AG08395 (cell line): Measurements from ENCODE around the gene ADH7.
"Not testable (repeated sequence)": the region's sequence is repeated elsewhere in the genome, so short reads cannot be mapped to it uniquely, and the experiment has no call there.

Source experiments
- DNase-seq: peaks from one replicate; pipeline ENCODE4 v3.0.0; 2012; ENCODE audit warnings: mixed read lengths, low spot score

The ADH7 gene

GRCh38 chr4:99415762-99416161 is 19.4 kb downstream of the ADH7 start:
- DNase-seq, result not testable (repeated sequence)

GRCh38 chr4:99414902-99415301 is 20.2 kb downstream of the ADH7 start:
- not testable (repeated sequence) for DNase-seq

DNA sequence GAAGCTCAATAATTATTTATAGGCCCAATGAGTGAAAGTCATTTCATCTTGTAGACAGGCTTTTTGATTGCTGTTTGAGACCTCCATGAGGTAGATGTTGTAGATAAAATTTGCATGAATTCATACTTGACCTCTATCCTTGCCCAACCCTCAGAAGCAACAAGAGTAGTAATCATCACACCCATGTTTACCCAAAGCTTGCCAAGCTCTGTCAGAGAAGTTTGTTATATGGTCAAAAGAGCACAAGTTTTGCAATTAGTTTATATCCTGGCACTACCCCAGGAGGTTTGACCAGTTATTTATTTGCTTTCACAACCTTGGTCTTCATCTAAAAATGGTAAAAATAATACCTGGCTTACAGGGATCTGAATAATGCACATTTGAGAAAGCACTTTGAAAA is 20.7 kb downstream of the ADH7 start:
- DNase-seq, result no peak

DNA sequence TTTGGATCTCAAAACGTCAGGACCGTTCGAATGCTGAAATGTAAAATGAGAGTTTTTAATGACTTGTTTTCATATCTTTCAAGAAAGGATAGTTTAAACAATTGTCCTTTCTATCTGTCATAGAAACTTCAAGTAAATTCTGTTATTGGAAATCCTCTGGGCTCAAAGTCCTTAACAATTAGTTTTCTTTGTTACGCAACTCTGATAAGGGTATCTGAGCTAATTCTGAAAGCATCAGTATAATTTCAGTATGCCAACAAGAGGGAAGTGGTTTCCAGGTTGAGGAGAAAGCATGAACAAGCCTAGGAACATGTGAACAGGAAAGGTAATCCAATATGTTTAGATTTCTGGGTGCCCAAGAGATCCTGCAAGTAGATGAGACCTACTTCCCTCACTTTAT is 22.0 kb downstream of the ADH7 start:
- DNase-seq, result no peak

- no peak for DNase-seq
Observed at GRCh38 chr4:99411041-99411440, 24.1 kb downstream of the ADH7 start.

- DNase-seq, result no peak
Observed at GRCh38 chr4:99410075-99410474, 25.1 kb downstream of the ADH7 start.

DNA sequence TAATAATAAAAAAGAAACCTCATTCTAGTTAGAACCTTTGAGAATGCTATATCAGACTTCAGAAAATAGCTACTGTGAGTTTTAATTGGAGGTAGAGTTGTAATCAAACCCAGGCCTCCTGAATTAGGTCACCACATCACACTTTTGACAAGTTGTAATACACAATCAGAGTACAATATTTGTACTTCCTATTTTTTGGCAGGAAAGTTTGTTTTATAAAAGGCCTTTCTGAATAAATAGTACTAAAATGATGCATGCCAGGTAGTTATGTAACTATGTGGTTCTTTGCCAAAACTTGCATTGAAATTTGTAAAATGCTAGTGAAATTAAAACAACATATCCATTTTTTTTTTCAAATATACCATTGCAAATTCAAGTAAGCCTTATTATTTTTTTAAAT is 26.8 kb downstream of the ADH7 start:
- no peak for DNase-seq

DNA sequence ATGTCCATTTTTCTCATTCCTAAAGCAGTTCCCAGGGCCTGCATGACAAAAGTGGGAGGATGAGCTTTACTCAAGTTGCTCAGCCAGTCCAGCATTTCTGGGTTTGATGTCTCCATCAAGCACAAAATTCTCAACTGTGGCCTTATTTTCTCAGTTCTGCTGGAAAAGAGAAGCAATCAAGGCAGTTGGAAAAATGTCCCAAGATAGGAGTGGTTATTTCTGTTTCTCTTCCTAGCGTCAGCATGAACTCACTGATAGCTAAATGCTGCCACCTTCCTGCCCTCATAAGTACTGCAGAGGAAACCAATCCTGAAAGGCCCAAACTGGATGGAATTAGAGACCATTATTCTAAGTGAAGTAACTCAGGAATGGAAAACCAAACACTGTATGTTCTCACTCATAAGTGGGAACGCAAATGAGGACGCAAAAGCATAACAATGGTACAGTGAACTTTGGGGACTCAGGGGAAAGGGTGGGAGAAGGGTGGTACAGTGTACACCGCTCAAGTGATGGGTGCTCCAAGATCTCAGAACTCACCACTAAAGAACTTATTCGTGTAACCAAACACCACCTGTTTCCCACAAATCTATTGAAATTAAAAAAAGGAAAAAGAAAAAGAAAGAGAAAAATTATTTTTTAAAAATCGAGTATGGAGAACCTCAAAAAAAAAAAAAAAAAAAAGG is 29.6 kb downstream of the ADH7 start:
- peak; percentile 58 for DNase-seq

- peak; percentile 87 for DNase-seq
Observed at GRCh38 chr4:99404595-99405287, 30.4 kb downstream of the ADH7 start.

DNA sequence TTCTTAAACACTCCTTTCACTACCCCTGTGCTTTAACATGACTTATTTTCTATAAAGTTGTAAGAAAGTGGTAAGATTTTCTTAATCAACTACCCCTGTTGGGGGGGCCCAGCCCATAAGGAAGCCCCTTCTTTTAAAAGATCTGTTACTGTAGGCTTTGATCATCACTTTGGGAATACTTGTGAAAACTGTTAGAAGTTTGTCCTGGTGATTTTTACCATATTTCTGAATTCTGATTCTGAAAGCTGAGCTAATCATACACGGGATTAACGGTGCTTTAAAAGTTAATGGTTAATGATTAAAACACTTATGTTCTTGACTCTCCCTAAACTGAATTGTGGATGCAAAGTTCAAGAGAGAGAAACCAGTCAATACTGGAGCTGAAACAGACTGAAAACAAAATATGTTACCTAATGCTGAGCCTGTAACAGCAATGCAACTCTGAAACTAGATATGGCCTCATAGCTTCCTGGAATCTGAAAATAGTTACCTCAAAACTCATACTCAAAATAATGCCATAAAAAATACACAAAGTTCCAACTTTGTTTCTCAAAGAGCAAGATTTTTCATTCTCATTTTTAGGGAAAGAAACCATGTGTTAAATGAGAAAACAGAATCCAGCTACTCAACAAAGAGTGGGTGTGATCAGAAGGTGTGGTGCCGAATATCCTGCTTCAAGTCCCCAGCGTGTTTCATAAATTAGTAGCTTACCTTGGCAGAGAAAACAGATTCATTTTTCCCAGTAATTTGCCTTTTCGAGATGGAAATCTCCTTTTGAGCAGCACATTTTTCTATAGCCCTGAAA is 31.6 kb downstream of the ADH7 start:
- DNase-seq, result no peak

DNA sequence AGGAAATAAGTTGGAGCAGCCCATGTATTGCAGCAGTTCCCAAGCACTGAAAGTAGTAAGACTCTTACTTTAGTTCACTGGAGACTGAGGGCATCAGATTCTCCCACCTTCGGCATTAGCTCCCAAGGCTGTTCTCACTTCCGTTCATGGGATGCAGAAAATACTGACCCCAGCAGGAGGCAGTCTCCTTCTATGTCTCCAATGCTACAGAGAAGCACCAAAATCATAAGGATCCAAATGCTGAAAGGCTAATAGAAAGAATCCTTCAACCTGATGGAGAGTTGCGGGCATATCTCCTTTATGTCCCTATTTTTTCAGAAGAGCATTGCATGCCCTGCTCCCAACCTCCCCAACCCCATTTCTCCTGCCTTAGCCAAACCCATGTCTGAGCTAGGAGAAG is 32.4 kb downstream of the ADH7 start:
- DNase-seq, result no peak

DNA sequence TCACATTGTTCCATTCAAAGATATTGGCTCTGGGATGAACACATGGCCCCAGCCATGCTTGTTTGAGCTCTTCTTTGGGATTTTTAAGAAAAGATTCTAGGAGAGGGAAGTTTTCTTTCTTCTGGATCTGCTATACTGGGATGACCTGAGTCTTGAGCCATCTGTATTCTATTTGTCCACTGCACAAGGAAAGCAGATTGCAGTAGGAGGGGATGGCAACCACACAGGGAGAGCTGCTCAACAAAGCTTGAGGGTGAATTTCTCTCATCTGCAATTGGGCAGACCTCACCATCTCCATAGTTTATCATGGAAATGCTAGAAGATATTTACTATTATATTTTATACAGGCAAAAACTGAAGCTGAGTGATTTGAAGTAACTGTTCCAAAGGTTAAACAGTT is 34.3 kb downstream of the ADH7 start:
- no peak for DNase-seq

GRCh38 chr4:99399017-99399416 is 36.1 kb downstream of the ADH7 start:
- DNase-seq, result no peak

DNA sequence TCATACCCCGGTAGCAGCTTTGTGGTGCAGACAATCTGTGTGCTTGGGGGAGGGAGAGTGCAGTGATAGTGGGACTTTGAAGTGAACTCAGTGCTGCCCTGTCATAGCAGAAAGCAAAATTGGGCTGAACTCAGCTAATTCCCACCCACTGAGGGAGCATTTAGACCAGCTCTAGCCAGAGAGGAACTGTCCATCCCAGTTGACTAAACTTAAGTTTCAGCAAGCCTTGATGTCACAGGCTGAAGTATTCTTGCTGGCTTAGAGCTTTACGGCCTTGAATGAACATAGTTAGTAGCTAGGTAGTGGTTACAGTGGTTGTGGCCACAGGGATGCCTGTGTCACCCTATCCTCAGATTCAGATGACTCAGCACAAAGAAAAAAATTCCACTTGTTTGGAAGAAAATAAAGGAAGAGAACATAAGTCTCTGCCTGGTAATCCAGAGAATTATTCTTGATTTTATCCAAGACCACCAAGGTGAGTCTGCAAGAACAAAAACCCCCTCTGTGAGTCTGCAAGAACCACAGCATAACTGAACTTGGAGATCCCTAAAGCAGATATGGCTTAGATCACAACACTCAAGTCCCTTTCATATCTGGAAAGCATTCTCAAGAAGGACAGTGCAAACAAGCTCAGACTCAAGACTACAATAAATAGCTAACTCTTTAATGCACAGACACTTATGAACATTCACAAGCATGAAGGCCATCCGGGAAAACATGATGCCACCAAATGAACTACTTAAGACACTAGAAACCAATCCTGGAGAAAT is 39.4 kb downstream of the ADH7 start:
- peak; percentile 63 for DNase-seq

DNA sequence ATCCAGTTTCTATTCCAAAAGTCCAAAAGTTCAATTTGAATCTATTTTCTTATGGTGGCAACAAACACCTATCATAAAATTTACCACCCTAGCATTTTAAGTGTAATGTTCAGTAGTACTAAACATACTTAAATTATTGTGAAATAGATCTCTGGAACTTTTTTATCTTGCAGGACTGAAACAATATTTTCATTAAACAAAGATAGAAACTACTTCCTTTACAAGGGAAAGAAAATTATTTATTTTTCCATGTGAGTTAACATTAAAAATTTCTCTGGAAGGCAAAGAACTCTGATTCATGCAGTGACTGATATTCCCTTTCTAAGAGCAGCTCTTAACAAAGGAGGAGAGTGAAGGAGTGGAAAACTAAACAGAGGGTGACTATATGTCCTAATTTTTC is 40.2 kb downstream of the ADH7 start:
- DNase-seq, result no peak

GRCh38 chr4:99390055-99390454 is 45.1 kb downstream of the ADH7 start:
- DNase-seq, result no peak

- no peak for DNase-seq
Observed at GRCh38 chr4:99389606-99390005, 45.5 kb downstream of the ADH7 start.

DNA sequence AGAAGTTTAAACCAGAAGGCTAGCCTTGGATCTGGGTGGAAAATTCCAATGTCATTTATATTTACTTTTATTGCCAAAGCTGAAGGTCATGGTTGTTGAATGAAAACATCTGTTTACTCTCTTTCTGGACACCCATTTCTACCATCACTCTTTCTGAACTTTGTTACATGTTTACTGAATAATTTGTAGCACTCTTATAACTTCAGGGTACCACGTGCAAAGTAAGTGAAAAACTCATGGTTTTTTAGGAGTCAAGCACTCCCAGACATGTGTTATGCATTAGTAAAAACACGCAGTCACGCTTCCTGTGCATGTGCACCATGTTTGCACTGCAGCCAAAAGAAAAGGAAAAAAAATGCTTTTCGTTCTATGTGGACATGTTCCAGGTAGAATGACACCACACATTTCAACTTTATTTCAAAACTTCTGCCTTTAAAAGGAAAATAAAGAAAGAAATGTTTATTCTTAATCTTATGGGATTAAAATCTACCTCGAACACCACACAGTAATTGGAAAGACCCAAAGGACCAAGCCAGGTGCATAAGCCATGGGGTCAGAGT is 51.2 kb downstream of the ADH7 start:
- peak; percentile 75 for DNase-seq

DNA sequence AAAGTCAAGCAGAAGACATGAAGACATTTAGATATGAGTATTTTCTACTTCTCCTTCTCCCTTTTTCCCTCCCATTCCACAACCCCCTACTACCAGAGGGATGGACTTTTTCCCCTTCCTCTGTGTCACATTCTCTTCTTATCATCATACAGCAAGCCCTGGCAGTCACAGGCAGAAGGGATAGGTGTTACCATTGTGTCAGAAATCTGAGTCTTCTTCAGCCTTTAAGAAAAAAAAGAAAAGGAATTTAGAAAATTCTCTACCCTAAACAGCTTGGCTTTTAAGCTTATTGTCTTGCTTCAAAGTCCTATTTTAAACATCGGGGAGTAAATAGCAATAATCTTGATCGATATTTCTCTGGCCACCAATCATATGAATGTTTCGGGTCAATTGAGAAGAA is 51.7 kb downstream of the ADH7 start:
- no peak for DNase-seq

DNA sequence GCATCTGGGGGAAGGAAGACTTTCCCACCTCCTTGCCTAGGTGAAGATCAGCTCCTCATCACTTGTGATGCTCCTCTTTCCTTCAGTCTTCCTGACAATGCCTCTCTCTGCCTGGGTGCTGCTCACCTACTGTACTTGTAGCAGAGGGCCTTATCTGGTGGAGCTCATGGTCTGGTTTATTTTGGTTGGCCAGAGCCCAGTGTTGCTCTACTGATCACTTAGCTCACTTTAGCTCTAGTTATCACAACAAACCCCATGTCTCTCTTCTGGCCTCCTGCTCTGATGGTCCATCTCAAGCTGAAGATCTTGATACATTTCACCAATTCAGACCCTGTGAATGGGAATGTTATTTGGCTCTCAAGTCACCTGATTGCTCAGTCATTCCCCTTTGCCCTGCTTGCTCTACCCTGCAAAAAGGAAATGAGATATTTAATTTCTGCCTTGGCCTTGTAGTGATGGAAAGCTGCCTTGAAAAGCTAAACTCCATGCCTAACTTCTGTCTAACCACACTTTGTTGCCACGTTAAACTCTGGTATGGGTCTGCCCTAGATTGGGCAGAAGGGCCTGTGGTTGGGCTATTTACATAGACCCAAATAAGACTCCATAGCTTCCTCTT is 52.3 kb downstream of the ADH7 start:
- DNase-seq, result no peak

DNA sequence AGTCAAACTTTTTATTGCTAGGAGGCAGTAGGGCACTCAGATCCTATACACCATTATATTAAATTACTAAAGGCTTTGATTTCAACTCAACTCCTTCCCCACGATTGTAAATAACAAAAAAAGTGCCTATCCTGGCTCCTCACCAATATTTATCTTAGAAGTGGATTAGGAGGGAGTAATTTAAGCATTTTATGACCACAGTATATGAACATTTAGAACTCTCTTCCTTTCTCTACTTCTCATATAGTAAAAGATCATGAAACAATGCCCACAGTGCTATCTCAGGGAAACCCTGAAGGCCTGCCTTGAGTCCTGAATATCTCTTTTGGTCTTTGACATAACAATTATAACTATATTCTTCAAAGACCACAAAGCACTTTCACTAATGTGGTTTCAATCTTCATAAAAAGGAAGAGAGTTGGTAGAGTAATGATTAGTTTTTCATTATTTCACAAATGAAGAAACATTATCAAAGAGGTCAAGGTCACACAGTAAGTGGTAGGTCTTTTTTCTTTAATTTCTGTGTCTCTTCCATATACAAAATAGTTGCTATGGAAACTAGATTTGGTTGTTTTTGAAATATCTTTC is 53.5 kb downstream of the ADH7 start:
- no peak for DNase-seq
